Stimulated activated CD4-positive, alpha-beta T cell treated with anti-CD3 and anti-CD28 coated beads, Interleukin-4, amount 100 ng/mL, for 4 hours (primary cell): ENCODE data around the gene RMC1.
"Not testable (repeated sequence)": the region's sequence is repeated elsewhere in the genome, so short reads cannot be mapped to it uniquely, and the experiment has no call there.

Experiments used
- DNase-seq, 2 experiments: peaks; one replicate each; pipeline ENCODE4 v3.0.0-alpha.2; 2020

Gene RMC1

GRCh38 chr18:23498877-23499276 is 4.4 kb upstream of the RMC1 start:
- DNase-seq: peak; percentile 52 to 68

GRCh38 chr18:23499291-23499781 is 4.0 kb upstream of the RMC1 start:
- no peak for DNase-seq

GRCh38 chr18:23501626-23502025 is 1.7 kb upstream of the RMC1 start:
- DNase-seq: no peak

GRCh38 chr18:23502516-23503037 is 734 bp upstream of the RMC1 start:
- DNase-seq: no peak

- DNase-seq: no peak
These were observed 643 bp downstream of the RMC1 start for GRCh38 chr18:23503963-23504344.

- DNase-seq: no peak
These were observed 1.4 kb downstream of the RMC1 start for GRCh38 chr18:23504720-23505119.

- no peak for DNase-seq
These were observed 3.1 kb downstream of the RMC1 start for GRCh38 chr18:23506393-23506792.

GRCh38 chr18:23510923-23511322 is 7.6 kb downstream of the RMC1 start:
- DNase-seq: not testable (repeated sequence)

- not testable (repeated sequence) for DNase-seq
These were observed 8.9 kb downstream of the RMC1 start for GRCh38 chr18:23512216-23512615.

GRCh38 chr18:23512641-23513040 is 9.3 kb downstream of the RMC1 start:
- no peak for DNase-seq

- peak; percentile 59 to 72 for DNase-seq
These were observed 12.7 kb downstream of the RMC1 start for GRCh38 chr18:23515911-23516546.

- no peak for DNase-seq
These were observed 16.4 kb downstream of the RMC1 start for GRCh38 chr18:23519734-23520133.

GRCh38 chr18:23521271-23521670 is 18.0 kb downstream of the RMC1 start:
- no peak for DNase-seq

- no peak for DNase-seq
These were observed 18.6 kb downstream of the RMC1 start for GRCh38 chr18:23521907-23522306.

GRCh38 chr18:23523429-23524212 is 20.3 kb downstream of the RMC1 start:
- DNase-seq: no peak

GRCh38 chr18:23524213-23524707 is 20.9 kb downstream of the RMC1 start:
- DNase-seq: no peak

GRCh38 chr18:23526501-23527063 is 23.3 kb downstream of the RMC1 start:
- no peak for DNase-seq

- no peak for DNase-seq
These were observed 25.5 kb downstream of the RMC1 start for GRCh38 chr18:23528580-23529472.

- DNase-seq: no peak
These were observed 26.3 kb downstream of the RMC1 start for GRCh38 chr18:23529604-23530003.

GRCh38 chr18:23530195-23530594 is 26.9 kb downstream of the RMC1 start:
- no peak for DNase-seq

- DNase-seq: no peak
These were observed 28.6 kb downstream of the RMC1 start for GRCh38 chr18:23531912-23532311.

GRCh38 chr18:23532848-23533247 is 29.5 kb downstream of the RMC1 start:
- DNase-seq: no peak

- DNase-seq: no peak
These were observed 31.0 kb downstream of the RMC1 start for GRCh38 chr18:23534276-23534675.
